Esophagus muscularis mucosa (tissue), 4 donors: Measurements from ENCODE around the gene GPR21. TPM values are rescaled to one million over a fixed set of nuclear protein-coding genes. Genes with fewer than 3 reads are reported as not detected.

Experiments
- DNase-seq: peaks from one replicate; pipeline ENCODE4 v3.0.0-alpha.2; 2017; ENCODE audit errors: extremely low spot score
- H3K27ac ChIP-seq, 4 donors: fragments of 200-600 bp; sonication (generic); replicated peaks in 1 of 4; 1 replicate in 3 of 4; 2 replicates in 1 of 4; pipeline ENCODE4 v1.5.1; 2016 to 2019; ENCODE audit warnings: mild to moderate bottlenecking in 1 of 4
- H3K27me3 ChIP-seq, 4 donors: fragments of 200-600 bp; sonication (generic); one replicate each; pipeline versions ENCODE4 v1.5.1 to v1.6.0; 2016 to 2019
- H3K36me3 ChIP-seq, 4 donors: fragments of 200-600 bp; sonication (generic); one replicate each; pipeline ENCODE4 v1.5.1; 2016 to 2019
- H3K4me1 ChIP-seq, 4 donors: fragments of 200-600 bp; sonication (generic); one replicate each; pipeline ENCODE4 v1.5.1; 2016 to 2019
- H3K4me3 ChIP-seq, 4 donors: fragments of 200-600 bp; sonication (generic); 1 replicate in 2 of 4; 2 replicates in 2 of 4; pipeline ENCODE4 v1.5.1; 2016 to 2019; ENCODE audit warnings: mild to moderate bottlenecking in 4 of 4, moderate library complexity in 1 of 4
- H3K9me3 ChIP-seq, 4 donors: fragments of 200-600 bp; sonication (generic); 1 replicate in 3 of 4; 2 replicates in 1 of 4; pipeline ENCODE4 v1.5.1; 2016 to 2019
- EP300 ChIP-seq: sonication (generic); formaldehyde crosslinking; IDR thresholded peaks from one replicate; pipeline ENCODE4 v1.6.1; 2017; ENCODE audit warnings: antibody characterized with exemption
- POLR2A ChIP-seq: fragments of 450-650 bp; IDR thresholded peaks from one replicate; pipeline ENCODE4 v1.6.1; 2017; ENCODE audit warnings: antibody characterized with exemption, moderate library complexity, mild to moderate bottlenecking, low read depth
- POLR2AphosphoS5 ChIP-seq, 2 donors: sonication (generic); formaldehyde crosslinking; IDR thresholded peaks; one replicate each; pipeline ENCODE4 v1.6.1; 2017; ENCODE audit warnings: antibody characterized with exemption in 2 of 2
- WGBS: methylation state at CpG from one replicate; pipeline ENCODE4 v1.1.5; 2018; 5-methylcytosine and 5-hydroxymethylcytosine counted together
- intact Hi-C: fragments of 100-400 bp; cut with DNase I; formaldehyde crosslinking; loops from one replicate; pipeline ENCODE4 v1.15.1; 2023
- total RNA-seq, 4 donors: library from RNA; depleted of rRNA; stranded (reverse); fragments of >200 nt; gene quantifications; one replicate each; pipeline versions ENCODE4 v1.1.0 to v1.2.1, GENCODE V29; 2016
- TF ChIP-seq, protein P1 (sequence below), 3 experiments: fragments of 200-600 bp in 2 of 3; fragments of 450-650 bp in 1 of 3; sonication (generic) in 2 of 3; IDR thresholded peaks; one replicate each; pipeline ENCODE4 v1.5.1; 2017 to 2019; ENCODE audit warnings: antibody characterized with exemption in 3 of 3, mild to moderate bottlenecking in 2 of 3, moderate library complexity in 1 of 3

GPR21 gene
- total RNA-seq, 4 donors from 2014 or later: 0.33 to 1.1 (median 0.52) TPM; not detected in 1

DNA sequence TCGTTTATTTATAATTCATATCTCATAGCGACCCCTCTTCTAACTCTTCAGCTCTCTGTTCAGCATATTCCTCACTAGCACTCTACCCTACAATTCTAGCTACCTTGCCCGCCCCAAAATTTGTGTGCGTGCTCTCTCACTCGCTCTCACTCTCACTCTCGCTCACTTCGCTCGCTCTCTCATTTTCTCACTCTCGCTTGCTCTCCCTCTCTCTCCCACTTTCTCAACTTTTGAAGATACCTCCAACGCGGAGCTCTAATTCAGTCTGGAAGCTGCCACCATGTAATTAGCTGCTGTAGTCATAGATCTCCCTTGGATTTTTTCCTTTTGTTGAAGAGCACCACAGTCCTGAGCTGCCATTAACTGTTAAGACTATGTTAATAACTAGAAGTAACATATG is 30.4 kb downstream of the GPR21 start:
- intact Hi-C loops: no loop called here
- no peaks in the 10 kb centered on the region for H3K27me3 ChIP-seq
- H3K9me3 ChIP-seq: no peaks in the 10 kb centered on the region
- no peak for DNase-seq
- WGBS: 96% methylated on average over 11 of the region's 11 CpGs
- H3K36me3 ChIP-seq: peaks cover 13 to 51% (median 34%) of the 10 kb centered on the region in 4 donors
- no peak for TF ChIP-seq POLR2A
- TF ChIP-seq, protein P1, sequence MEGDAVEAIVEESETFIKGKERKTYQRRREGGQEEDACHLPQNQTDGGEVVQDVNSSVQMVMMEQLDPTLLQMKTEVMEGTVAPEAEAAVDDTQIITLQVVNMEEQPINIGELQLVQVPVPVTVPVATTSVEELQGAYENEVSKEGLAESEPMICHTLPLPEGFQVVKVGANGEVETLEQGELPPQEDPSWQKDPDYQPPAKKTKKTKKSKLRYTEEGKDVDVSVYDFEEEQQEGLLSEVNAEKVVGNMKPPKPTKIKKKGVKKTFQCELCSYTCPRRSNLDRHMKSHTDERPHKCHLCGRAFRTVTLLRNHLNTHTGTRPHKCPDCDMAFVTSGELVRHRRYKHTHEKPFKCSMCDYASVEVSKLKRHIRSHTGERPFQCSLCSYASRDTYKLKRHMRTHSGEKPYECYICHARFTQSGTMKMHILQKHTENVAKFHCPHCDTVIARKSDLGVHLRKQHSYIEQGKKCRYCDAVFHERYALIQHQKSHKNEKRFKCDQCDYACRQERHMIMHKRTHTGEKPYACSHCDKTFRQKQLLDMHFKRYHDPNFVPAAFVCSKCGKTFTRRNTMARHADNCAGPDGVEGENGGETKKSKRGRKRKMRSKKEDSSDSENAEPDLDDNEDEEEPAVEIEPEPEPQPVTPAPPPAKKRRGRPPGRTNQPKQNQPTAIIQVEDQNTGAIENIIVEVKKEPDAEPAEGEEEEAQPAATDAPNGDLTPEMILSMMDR (IDR thresholded peaks at IDR 0.05): no peak
- no peak for TF ChIP-seq POLR2AphosphoS5 (IDR thresholded peaks at IDR 0.05)
- no peak for TF ChIP-seq EP300
- no peak overlapping the region for H3K27ac ChIP-seq
- H3K4me3 ChIP-seq: no peak overlapping the region
- peaks cover 0 to 17% (median 10%) of the 10 kb centered on the region in 4 donors for H3K4me1 ChIP-seq

DNA sequence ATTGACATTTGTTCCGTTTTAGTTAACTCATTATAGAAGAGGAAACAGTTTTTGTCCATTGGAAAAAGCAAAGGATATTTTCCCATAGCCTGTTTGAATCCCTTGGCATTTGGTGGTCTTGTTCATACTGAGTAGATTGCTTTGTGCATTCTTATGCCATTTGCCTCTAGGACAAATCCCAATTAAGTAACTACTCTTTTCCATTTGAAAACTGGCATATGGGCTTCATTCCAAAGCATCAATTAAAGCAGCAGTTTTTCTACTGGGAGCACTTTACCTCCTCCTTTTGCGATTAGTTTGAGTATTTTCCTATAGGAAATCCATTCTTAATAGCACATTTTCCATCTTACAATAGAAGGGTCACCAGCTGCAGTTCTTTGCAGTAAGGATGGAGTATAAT is 31.2 kb downstream of the GPR21 start:
- Histone ChIP-seq H3K9me3 (no peaks in the 10 kb centered on the region), H3K27ac (no peak overlapping the region), H3K4me1 (peaks cover 0 to 17% (median 10%) of the 10 kb centered on the region in 4 donors), H3K27me3 (no peaks in the 10 kb centered on the region), H3K4me3 (no peak overlapping the region), H3K36me3 (peaks cover 13 to 57% (median 40%) of the 10 kb centered on the region in 4 donors)
- TF ChIP-seq POLR2AphosphoS5 (IDR thresholded peaks at IDR 0.05) (no peak), POLR2A (no peak), EP300 (no peak)
- TF ChIP-seq, protein P1 (IDR thresholded peaks at IDR 0.05): no peak
- DNase-seq: no peak
- 80% methylated on average over 2 of the region's 2 CpGs for WGBS
- intact Hi-C loops: no loop called here

DNA sequence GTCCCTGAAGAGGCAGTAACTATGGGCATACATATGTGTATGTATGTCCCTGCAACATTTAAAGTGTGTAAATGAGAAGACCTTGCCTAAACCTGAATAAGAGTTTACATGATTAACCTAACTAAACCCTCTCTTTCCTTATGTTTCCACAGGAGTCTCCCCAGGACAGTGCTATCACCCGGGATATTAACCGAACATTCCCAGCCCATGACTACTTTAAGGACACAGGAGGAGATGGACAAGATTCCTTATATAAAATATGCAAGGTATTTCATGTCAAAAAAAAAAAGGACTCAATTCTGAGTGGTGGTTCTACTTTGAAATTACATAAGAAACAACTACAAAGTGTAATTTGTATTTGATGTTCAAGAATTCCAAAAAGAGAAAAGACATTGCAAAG is 31.7 kb downstream of the GPR21 start:
- DNase-seq: no peak
- no peaks in the 10 kb centered on the region for H3K27me3 ChIP-seq
- WGBS: 83% methylated on average over 2 of the region's 2 CpGs
- no peak overlapping the region for H3K4me3 ChIP-seq
- no peak for TF ChIP-seq POLR2A
- TF ChIP-seq POLR2AphosphoS5 (IDR thresholded peaks at IDR 0.05): no peak
- no peak for TF ChIP-seq EP300
- TF ChIP-seq, protein P1 (IDR thresholded peaks at IDR 0.05): no peak
- no peak overlapping the region for H3K27ac ChIP-seq
- H3K9me3 ChIP-seq: no peaks in the 10 kb centered on the region
- intact Hi-C loops: no loop called here
- peaks cover 13 to 61% (median 44%) of the 10 kb centered on the region in 4 donors for H3K36me3 ChIP-seq
- H3K4me1 ChIP-seq: peaks cover 0 to 17% (median 10%) of the 10 kb centered on the region in 4 donors

DNA sequence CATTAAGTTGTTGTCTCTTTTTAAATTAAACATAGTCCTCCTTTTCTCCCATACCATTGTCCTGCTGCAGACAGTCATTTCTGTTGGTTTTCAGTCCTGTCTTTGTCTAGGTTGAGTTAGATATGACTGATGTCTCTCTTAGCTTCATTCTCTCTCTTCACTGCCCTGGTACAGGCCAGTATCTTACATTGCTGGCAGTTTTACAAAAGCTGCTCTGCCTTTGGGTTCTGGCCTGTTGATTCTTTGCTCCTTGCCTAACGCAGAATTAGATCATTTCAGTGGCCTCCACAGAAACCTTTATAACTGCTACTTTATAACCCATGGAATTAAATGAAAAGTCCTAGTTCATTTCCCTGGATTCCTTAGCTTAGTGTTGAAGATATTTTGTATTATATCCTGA is 33.7 kb downstream of the GPR21 start:
- WGBS: 85% methylated on average over 1 of the region's 1 CpG
- peaks cover 0 to 17% (median 10%) of the 10 kb centered on the region in 4 donors for H3K4me1 ChIP-seq
- H3K4me3 ChIP-seq: no peak overlapping the region
- TF ChIP-seq EP300: no peak
- TF ChIP-seq POLR2AphosphoS5 (IDR thresholded peaks at IDR 0.05): no peak
- no peak for TF ChIP-seq POLR2A
- TF ChIP-seq, protein P1 (IDR thresholded peaks at IDR 0.05): no peak
- H3K27me3 ChIP-seq: no peaks in the 10 kb centered on the region
- intact Hi-C loops: no loop called here
- no peaks in the 10 kb centered on the region for H3K9me3 ChIP-seq
- H3K27ac ChIP-seq: no peak overlapping the region
- peaks cover 13 to 69% (median 51%) of the 10 kb centered on the region in 4 donors for H3K36me3 ChIP-seq
- DNase-seq: no peak

DNA sequence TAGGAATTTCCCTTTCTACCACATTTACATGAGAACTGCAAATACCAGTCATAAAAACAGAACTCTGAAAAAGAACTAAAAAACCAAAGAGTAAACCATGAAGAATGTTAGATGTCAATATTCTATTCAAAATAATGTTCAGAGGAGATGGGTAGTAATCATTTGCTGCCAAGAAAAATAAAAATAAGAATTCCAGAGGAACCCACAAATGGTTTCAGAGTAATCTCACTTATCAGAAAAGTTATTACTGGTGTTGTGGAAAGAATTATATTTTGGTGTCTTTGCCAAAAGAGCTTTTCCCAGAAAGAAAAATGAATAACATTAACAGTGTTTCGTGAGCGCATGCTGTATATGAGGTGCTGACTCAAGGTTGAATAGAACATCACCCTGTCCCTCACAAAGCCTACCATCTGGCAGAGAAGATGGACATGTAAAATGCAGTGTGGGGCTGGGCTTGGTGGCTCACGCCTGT is 35.6 kb downstream of the GPR21 start:
- peaks cover 13 to 79% (median 57%) of the 10 kb centered on the region in 4 donors for H3K36me3 ChIP-seq
- H3K9me3 ChIP-seq: no peaks in the 10 kb centered on the region
- intact Hi-C loops: no loop called here
- WGBS: 84% methylated on average over 3 of the region's 3 CpGs
- TF ChIP-seq, protein P1 (IDR thresholded peaks at IDR 0.05): no peak
- TF ChIP-seq POLR2A: no peak
- no peak for TF ChIP-seq POLR2AphosphoS5 (IDR thresholded peaks at IDR 0.05)
- no peak for TF ChIP-seq EP300
- no peak overlapping the region for H3K4me3 ChIP-seq
- peaks cover 4 to 15% (median 11%) of the 10 kb centered on the region in 4 donors for H3K4me1 ChIP-seq
- H3K27ac ChIP-seq: peak overlapping the region in 1 of 4 donors; percentile 14
- DNase-seq: no peak
- no peaks in the 10 kb centered on the region for H3K27me3 ChIP-seq
